Measurements from ENCODE around the gene CCL4. TPM values are rescaled to one million over a fixed set of nuclear protein-coding genes. Genes with fewer than 3 reads are reported as not detected.
"Not testable (repeated sequence)": the region's sequence is repeated elsewhere in the genome, so short reads cannot be mapped to it uniquely, and the experiment has no call there.

CCL4 gene
- total RNA-seq, 4 donors from 2014 or later, result 0.97 TPM; not detected in 3

DNA sequence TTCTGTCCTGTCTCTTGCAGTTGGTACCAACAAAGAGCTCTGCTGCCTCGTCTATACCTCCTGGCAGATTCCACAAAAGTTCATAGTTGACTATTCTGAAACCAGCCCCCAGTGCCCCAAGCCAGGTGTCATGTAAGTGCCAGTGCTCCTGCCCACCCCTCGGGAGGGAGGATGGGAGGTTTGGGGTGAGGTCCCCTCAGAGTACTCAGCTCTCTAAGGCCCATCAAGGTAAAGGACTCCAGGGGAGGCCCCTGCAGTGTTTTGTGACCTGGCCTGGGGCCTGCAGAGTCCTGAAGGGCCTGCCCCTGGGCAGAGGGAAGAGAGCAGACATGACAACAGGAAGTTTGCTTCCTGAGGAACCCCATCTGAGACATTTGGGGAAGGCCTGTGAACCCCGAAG, 33.2 kb upstream of the CCL4 start:
- WGBS, result 69% methylated on average over 3 of the region's 3 CpGs

DNA sequence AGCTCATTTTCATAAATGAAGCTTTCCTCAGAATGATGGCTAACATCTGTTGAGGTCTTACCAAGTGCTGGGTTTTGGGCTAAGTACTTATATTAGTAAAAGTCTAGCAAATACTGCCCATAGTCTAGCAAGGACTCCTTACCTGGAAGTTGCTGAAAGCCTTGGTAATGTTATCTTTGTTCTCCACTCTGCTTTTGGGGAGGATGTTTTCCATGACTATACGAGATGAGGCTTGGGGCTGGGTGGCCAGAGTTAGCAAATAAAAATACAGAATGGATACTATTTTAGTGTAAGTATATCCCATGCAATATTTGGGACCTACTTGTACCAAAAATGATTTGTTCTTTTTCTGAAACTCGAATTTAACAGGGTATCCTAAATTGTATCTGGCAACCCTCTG, 31.9 kb upstream of the CCL4 start:
- Histone ChIP-seq H3K4me1 (no peaks in the 10 kb centered on the region), H3K4me3 (no peak overlapping the region), H3K9me3 (no peaks in the 10 kb centered on the region), H3K27ac (no peak overlapping the region), H3K36me3 (no peaks in the 10 kb centered on the region), H3K27me3 (peaks cover under 1% of the 10 kb centered on the region)
- 72% methylated on average over 2 of the region's 2 CpGs for WGBS
- TF ChIP-seq POLR2AphosphoS5 (IDR thresholded peaks at IDR 0.05), result no peak
- TF ChIP-seq, protein P1, sequence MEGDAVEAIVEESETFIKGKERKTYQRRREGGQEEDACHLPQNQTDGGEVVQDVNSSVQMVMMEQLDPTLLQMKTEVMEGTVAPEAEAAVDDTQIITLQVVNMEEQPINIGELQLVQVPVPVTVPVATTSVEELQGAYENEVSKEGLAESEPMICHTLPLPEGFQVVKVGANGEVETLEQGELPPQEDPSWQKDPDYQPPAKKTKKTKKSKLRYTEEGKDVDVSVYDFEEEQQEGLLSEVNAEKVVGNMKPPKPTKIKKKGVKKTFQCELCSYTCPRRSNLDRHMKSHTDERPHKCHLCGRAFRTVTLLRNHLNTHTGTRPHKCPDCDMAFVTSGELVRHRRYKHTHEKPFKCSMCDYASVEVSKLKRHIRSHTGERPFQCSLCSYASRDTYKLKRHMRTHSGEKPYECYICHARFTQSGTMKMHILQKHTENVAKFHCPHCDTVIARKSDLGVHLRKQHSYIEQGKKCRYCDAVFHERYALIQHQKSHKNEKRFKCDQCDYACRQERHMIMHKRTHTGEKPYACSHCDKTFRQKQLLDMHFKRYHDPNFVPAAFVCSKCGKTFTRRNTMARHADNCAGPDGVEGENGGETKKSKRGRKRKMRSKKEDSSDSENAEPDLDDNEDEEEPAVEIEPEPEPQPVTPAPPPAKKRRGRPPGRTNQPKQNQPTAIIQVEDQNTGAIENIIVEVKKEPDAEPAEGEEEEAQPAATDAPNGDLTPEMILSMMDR (IDR thresholded peaks at IDR 0.05), result no peak
- no peak for DNase-seq (ENCODE audit: low spot score in 2 of 2)

More for the DNA sequence above, 33.2 kb upstream of the CCL4 start:
- no peaks in the 10 kb centered on the region for H3K9me3 ChIP-seq
- no peaks in the 10 kb centered on the region for H3K36me3 ChIP-seq
- H3K27me3 ChIP-seq, result peaks cover 8% of the 10 kb centered on the region
- TF ChIP-seq POLR2A (IDR thresholded peaks at IDR 0.05), result no peak
- TF ChIP-seq POLR2AphosphoS5 (IDR thresholded peaks at IDR 0.05), result no peak
- no peak for TF ChIP-seq EP300 (IDR thresholded peaks at IDR 0.05)
- TF ChIP-seq, protein P1 (IDR thresholded peaks at IDR 0.05), result no peak
- DNase-seq (ENCODE audit: low spot score in 2 of 2), result no peak
- no peak overlapping the region for H3K4me3 ChIP-seq
- no peaks in the 10 kb centered on the region for H3K4me1 ChIP-seq
- no peak overlapping the region for H3K27ac ChIP-seq

DNA sequence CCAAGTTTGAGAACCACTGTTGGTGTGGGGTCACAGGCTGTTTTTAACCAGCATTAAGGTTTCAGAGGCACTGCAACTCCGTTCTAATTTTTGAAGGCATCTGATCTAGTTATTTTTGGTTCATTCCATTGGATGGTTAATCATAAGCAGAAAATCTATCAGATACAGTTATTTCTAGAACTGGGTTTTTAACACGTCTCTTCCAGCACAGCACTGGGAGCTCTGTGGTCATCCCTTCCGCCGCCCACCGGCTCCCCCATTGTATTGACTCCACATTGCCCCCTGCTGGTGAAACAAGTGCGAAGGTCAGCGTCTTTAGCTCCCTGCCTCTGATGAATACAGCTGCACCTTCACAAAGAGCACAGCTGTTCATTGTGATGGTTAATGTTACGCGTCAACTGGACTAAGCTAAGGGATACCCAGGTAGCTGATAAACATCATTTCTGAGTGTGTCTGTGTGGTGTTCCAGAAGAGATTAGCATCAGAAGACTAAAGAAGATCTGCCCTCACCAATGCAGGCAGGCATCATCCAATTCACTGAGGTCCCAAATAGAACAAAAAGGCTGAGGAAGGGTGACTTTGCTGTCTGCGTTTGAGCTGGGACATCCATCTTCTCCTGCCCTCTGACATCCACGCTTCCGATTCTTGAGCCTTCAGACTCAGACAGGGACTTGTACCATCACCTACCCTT, 31.1 kb upstream of the CCL4 start:
- DNase-seq (ENCODE audit: low spot score in 2 of 2), result no peak
- WGBS, result 38% methylated on average over 12 of the region's 12 CpGs

DNA sequence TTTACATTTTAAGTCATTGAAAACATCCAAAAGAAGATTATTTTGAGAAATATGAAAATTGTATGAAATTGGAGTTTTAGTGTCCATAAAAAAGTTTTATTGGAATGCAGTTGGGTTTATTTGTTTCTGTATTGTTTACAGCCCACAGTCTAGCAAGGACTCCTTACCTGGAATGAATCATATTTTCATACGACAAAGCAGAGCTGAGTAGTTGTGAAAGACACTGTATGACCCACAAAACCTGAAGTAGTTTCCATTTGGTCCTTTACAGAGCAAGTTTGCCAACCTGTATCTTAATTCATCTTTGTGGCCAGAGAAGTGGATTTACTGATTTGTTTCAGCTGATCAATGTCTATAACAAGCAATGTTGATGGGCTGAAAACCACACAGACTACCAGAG, 29.3 kb upstream of the CCL4 start:
- TF ChIP-seq POLR2AphosphoS5 (IDR thresholded peaks at IDR 0.05), result no peak
- no peak for TF ChIP-seq POLR2A (IDR thresholded peaks at IDR 0.05)
- TF ChIP-seq, protein P1 (IDR thresholded peaks at IDR 0.05), result no peak
- no peak for TF ChIP-seq EP300 (IDR thresholded peaks at IDR 0.05)
- WGBS, result 79% methylated on average over 1 of the region's 1 CpG
- no peaks in the 10 kb centered on the region for H3K27me3 ChIP-seq

More for the DNA sequence above, 31.1 kb upstream of the CCL4 start:
- TF ChIP-seq EP300 (IDR thresholded peaks at IDR 0.05), result no peak
- TF ChIP-seq, protein P1 (IDR thresholded peaks at IDR 0.05), result peak in 1 of 2 donors; percentile 49
- Histone ChIP-seq H3K36me3 (no peaks in the 10 kb centered on the region), H3K9me3 (no peaks in the 10 kb centered on the region), H3K4me3 (no peak overlapping the region), H3K27me3 (no peaks in the 10 kb centered on the region), H3K27ac (no peak overlapping the region), H3K4me1 (no peaks in the 10 kb centered on the region)

DNA sequence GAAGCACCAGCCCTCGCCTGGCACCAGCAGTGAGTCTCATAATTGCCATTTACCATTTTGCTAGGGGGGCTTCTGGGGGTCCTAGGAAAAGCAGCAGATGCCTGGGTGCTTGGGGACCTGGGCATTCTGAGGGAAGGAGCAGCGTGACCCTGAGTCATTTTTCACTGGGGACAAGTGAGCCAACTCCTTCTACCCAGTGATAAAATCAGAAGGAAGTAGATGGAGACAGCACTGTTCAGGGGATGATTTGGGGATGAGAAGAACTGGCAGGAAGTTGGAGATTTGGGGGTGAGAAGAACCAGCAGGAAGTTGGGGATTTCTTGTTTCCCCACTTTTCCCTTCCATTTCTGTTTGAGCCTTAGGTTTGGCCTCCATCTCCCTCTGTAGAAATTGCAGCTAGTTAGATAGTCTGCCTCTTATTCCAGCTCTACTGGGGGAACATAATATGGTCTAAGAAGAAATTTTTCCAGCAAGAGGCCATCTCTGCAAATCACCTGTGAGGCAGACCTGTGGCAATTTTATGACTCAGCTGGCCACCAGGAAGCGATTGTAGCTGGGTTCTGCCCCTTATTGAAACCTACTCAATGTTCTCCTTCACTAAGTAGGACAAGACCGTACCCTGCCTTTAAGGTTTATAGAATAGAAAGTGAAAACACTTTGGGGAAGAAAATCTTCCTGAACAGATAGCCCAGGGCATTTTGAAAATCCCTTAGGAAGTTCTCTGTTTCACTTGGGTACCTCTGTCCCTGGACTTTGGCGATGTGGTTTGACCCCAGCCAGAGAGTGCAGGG, 21.8 kb upstream of the CCL4 start:
- not testable (repeated sequence) for H3K27me3 ChIP-seq; H3K9me3 ChIP-seq; H3K27ac ChIP-seq; DNase-seq (ENCODE audit: low spot score in 2 of 2); H3K4me1 ChIP-seq; H3K4me3 ChIP-seq; H3K36me3 ChIP-seq
- 79% methylated on average over 5 of the region's 5 CpGs for WGBS

More for the DNA sequence above, 29.3 kb upstream of the CCL4 start:
- no peaks in the 10 kb centered on the region for H3K9me3 ChIP-seq
- H3K27ac ChIP-seq, result no peak overlapping the region
- H3K4me3 ChIP-seq, result no peak overlapping the region
- H3K36me3 ChIP-seq, result no peaks in the 10 kb centered on the region
- H3K4me1 ChIP-seq, result no peaks in the 10 kb centered on the region
- no peak for DNase-seq (ENCODE audit: low spot score in 2 of 2)

DNA sequence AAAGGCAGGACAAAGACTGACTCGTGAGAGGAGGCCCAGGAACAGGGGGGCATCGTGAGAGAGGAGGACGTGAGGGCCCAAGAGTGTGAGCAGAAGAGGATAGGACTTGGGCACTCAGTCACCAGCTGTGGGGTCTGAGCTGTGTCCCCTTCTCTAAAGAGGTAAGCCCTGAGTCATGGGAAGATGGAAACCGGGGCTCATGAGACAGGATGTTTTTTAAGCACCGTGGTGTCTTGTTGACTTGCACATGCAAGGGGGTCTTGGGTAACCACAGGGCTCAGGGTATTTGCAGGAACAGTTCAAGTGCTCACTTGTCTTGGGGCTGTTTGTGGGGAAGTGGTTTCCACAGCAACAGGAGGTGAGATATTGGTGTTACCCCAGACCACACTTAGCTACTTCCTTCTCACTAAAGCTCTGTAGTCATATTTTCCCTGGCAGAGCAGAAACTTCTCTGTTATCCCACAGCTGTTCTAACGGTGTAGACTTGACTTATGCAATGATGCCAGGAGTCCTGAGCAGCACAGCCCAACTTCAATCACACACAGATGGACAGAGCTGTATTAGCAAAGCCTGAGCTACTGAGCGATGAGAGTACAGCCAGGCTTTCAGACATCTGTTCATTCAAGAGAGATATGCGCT, 21.0 kb upstream of the CCL4 start:
- not testable (repeated sequence) for H3K27ac ChIP-seq; H3K36me3 ChIP-seq; H3K4me3 ChIP-seq; DNase-seq (ENCODE audit: low spot score in 2 of 2); H3K9me3 ChIP-seq; H3K27me3 ChIP-seq; H3K4me1 ChIP-seq
- 70% methylated on average over 8 of the region's 8 CpGs for WGBS

DNA sequence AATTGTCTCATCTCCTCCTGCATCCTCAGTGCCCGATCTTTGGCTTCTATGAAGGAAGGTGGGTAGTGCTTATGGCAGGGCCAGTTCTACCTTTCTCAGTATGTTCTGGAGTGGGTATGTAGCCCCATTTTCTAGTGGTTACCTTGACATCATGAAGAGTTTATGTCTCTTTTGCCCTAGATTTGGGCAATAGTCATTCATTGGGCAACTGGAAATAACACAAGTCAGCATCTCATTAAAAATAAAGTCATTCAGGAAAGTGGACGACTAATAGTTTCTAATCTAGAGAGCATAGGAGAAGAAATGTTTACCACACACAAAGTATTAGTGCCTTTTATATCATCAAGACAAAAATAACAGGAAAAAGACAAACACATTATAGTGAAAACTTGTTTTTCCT, 19.9 kb upstream of the CCL4 start:
- DNase-seq (ENCODE audit: low spot score in 2 of 2); H3K4me1 ChIP-seq; H3K36me3 ChIP-seq; H3K4me3 ChIP-seq; H3K9me3 ChIP-seq; H3K27ac ChIP-seq; H3K27me3 ChIP-seq: not testable (repeated sequence)
- WGBS, result 90% methylated on average over 2 of the region's 2 CpGs

All from suprapubic skin (tissue), 4 donors.